ENCODE results near the gene PIGB. TPM values are rescaled to one million over a fixed set of nuclear protein-coding genes. Genes with fewer than 3 reads are reported as not detected.

Gene PIGB
- total and polyA plus RNA-seq, 2 of the 13 experiments (the other 11 are each of a cell fraction or from before 2014, with no cell fraction given), result 14.5 to 19.1 TPM

- 96% methylated on average over 6 of the region's 6 CpGs for WGBS (ENCODE audit: low lambda C conversion rate)
- no peaks in the 10 kb centered on the region; a peak in 1 of 5 replicates for H3K27me3 ChIP-seq (ENCODE audit: control insufficient read depth in 1 of 2, insufficient read depth in 2 of 2, low read length in 2 of 2)
- no peak for FAIRE-seq
- BruUV-seq (replicated peaks), result no TSS peak
- no peak overlapping the region for H3K4me2 ChIP-seq (ENCODE audit: low read depth, low read length)
- no peaks in the 10 kb centered on the region for H3K4me1 ChIP-seq (ENCODE audit: insufficient read depth, low read length)
- H3K79me2 ChIP-seq (ENCODE audit: insufficient read depth, low read length), result no peaks in the 10 kb centered on the region
- ChIA-PET POLR2A (no interaction called here), CTCF (ENCODE audit: low intra/inter-chr PET ratio, low total read pairs) (no interaction called here)
- no peak overlapping the region for H2AFZ ChIP-seq (ENCODE audit: low read length)
- H3K4me3 ChIP-seq (replicated peaks in 1 of 3; ENCODE audit: insufficient read depth in 1 of 3, low read depth in 2 of 3, low read length in 3 of 3), result no peak overlapping the region
- in situ Hi-C loops (cut with HindIII; ENCODE audit: extremely low pct_ligation_motif_present, low pct_unique_long_range_greater_than_20kb), result no loop called here
- TF ChIP-seq ZNF260 (CRISPR knock-in tag; IDR thresholded peaks at IDR 0.05; ENCODE audit: borderline replicate concordance, low read depth) (no peak), HOXA9 (CRISPR knock-in tag; IDR thresholded peaks at IDR 0.05; ENCODE audit: borderline replicate concordance) (no peak), AGO2 (optimal IDR thresholded peaks at IDR 0.05; ENCODE audit: low read depth, low read length) (no peak), GPBP1L1 (CRISPR knock-in tag; IDR thresholded peaks at IDR 0.05) (no peak), NR0B2 (CRISPR knock-in tag; IDR thresholded peaks at IDR 0.05) (no peak), GRHL1 (CRISPR knock-in tag; conservative IDR thresholded peaks at IDR 0.05) (no peak), ZNF224 (CRISPR knock-in tag; IDR thresholded peaks at IDR 0.05) (no peak), SIX4 (CRISPR knock-in tag; IDR thresholded peaks at IDR 0.05) (no peak), GTF3A (CRISPR knock-in tag; conservative IDR thresholded peaks at IDR 0.05) (no peak), MAF1 (CRISPR knock-in tag; IDR thresholded peaks at IDR 0.05; ENCODE audit: borderline replicate concordance) (no peak), BATF2 (CRISPR knock-in tag; IDR thresholded peaks at IDR 0.05) (no peak), ZNF766 (CRISPR knock-in tag; IDR thresholded peaks at IDR 0.05; ENCODE audit: borderline replicate concordance) (no peak), RAD51 (IDR thresholded peaks at IDR 0.05; ENCODE audit: borderline replicate concordance) (no peak), E2F5 (CRISPR knock-in tag; conservative IDR thresholded peaks at IDR 0.05) (no peak)
- no peaks in the 10 kb centered on the region for H3K9me3 ChIP-seq (ENCODE audit: low read length)
- no peaks in the 10 kb centered on the region for H3K36me3 ChIP-seq (replicated peaks in 1 of 2; ENCODE audit: control insufficient read depth in 1 of 2, insufficient read depth in 2 of 2, low read length in 2 of 2)
- intact Hi-C loops (cut with micrococcal nuclease; ENCODE audit: unreplicated experiment), result no loop called here
- no peak for DNase-seq (ENCODE audit: low spot score)
- H3K9ac ChIP-seq (ENCODE audit: insufficient read depth, low read depth, low read length), result no peak overlapping the region
- H3K27ac ChIP-seq (ENCODE audit: extremely low read length, insufficient read depth, low read length), result no peak overlapping the region
- H4K20me1 ChIP-seq (ENCODE audit: insufficient read depth, low read length), result no peaks in the 10 kb centered on the region
- no peak for ATAC-seq
Observed at GRCh38 chr15:55270291-55270690, 48.7 kb upstream of the PIGB start.

All from HepG2 (cell line).